PC-9 (cell line): ENCODE results near the gene COX4I2. TPM values are rescaled to one million over a fixed set of nuclear protein-coding genes. Genes with fewer than 3 reads are reported as not detected.
A peak's percentile ranks its signal among the peaks of the same experiment; 100 is the strongest.

ENCODE experiments used
- BruUV-seq: library from RNA; stranded (reverse); fragments of 400-500 nt; replicated peaks from 2 replicates; lab custom pipeline; 2021; lab: Mats Ljungman, UMichigan
- CTCF ChIA-PET: fragments of 300-600 bp; sonication (Branson Sonifier 250); formaldehyde crosslinking; loops from one replicate; lab custom pipeline; 2022; ENCODE audit warnings: antibody characterized with exemption; lab: Charles Lee
- POLR2A ChIA-PET: fragments of 300-600 bp; sonication (Branson Sonifier 250); formaldehyde crosslinking; loops from one replicate; lab custom pipeline; 2022; ENCODE audit warnings: antibody characterized with exemption; ENCODE audit not compliant: unreplicated experiment; lab: Charles Lee
- DNase-seq, 2 experiments: peaks; one replicate each; pipeline versions ENCODE4 v3.0.0 to v3.0.0-alpha.2; 2015 to 2022; ENCODE audit warnings: mixed read lengths in 1 of 2
- H2AFZ ChIP-seq: fragments of 200-600 bp; sonication (generic); 2 replicates; pipeline ENCODE4 v1.8.1; 2017; ENCODE audit warnings: antibody characterized with exemption
- H3F3A ChIP-seq: fragments of 200-600 bp; sonication (generic); 2 replicates; pipeline ENCODE4 v1.8.1; 2017; ENCODE audit warnings: antibody characterized with exemption, mild to moderate bottlenecking, low read depth; ENCODE audit not compliant: insufficient read depth
- H3K27ac ChIP-seq: fragments of 200-600 bp; sonication (generic); 2 replicates; pipeline ENCODE4 v1.6.1; 2016; ENCODE audit warnings: mixed run types
- H3K27me3 ChIP-seq: fragments of 200-600 bp; sonication (generic); 2 replicates; pipeline ENCODE4 v1.6.1; 2016; ENCODE audit warnings: low read depth, mixed run types; ENCODE audit not compliant: insufficient read depth
- H3K36me3 ChIP-seq: fragments of 200-600 bp; sonication (generic); 2 replicates; pipeline ENCODE4 v1.6.1; 2016; ENCODE audit warnings: low read depth, mixed run types
- H3K4me1 ChIP-seq: fragments of 200-600 bp; sonication (generic); replicated peaks from 2 replicates; pipeline ENCODE4 v1.6.1; 2016; ENCODE audit warnings: mixed run types; ENCODE audit not compliant: insufficient read depth
- H3K4me2 ChIP-seq: fragments of 200-600 bp; sonication (generic); 2 replicates; pipeline ENCODE4 v1.6.1; 2017; ENCODE audit warnings: mixed run types
- H3K4me3 ChIP-seq: fragments of 200-600 bp; sonication (generic); 2 replicates; pipeline ENCODE4 v1.6.1; 2016; ENCODE audit warnings: mixed run types
- H3K79me2 ChIP-seq: fragments of 200-600 bp; sonication (generic); 2 replicates; pipeline ENCODE4 v1.6.1; 2017; ENCODE audit warnings: low read depth, mixed run types
- H3K9me2 ChIP-seq: fragments of 200-600 bp; sonication (generic); 2 replicates; pipeline ENCODE4 v1.8.1; 2017; ENCODE audit warnings: mild to moderate bottlenecking; ENCODE audit not compliant: insufficient read depth
- H3K9me3 ChIP-seq: fragments of 200-600 bp; sonication (generic); 2 replicates; pipeline ENCODE4 v1.8.1; 2016; ENCODE audit warnings: low read depth; ENCODE audit not compliant: insufficient read depth
- H4K20me1 ChIP-seq: fragments of 200-600 bp; sonication (generic); 2 replicates; pipeline ENCODE4 v1.8.1; 2017; ENCODE audit not compliant: insufficient read depth
- EZH2 ChIP-seq: fragments of 200-600 bp; sonication (generic); IDR thresholded peaks from 2 replicates; pipeline ENCODE4 v1.8.0; 2017; ENCODE audit warnings: antibody characterized with exemption, low read depth
- intact Hi-C: fragments of 100-400 bp; cut with micrococcal nuclease; formaldehyde crosslinking; loops from one replicate; pipeline ENCODE4 v1.10.0; 2022; ENCODE audit not compliant: unreplicated experiment
- total RNA-seq: library from RNA; stranded (reverse); gene quantifications from 2 replicates; pipeline ENCODE4 v1.2.3, GENCODE V29; 2021
- TF ChIP-seq, protein P1 (sequence below): fragments of 200-600 bp; sonication (generic); conservative IDR thresholded peaks from 2 replicates; pipeline ENCODE4 v1.6.1; 2017; ENCODE audit warnings: mixed run types, antibody characterized with exemption, mild to moderate bottlenecking, moderate library complexity

COX4I2 gene
- total RNA-seq, 1 experiment from 2014 or later = not detected

DNA sequence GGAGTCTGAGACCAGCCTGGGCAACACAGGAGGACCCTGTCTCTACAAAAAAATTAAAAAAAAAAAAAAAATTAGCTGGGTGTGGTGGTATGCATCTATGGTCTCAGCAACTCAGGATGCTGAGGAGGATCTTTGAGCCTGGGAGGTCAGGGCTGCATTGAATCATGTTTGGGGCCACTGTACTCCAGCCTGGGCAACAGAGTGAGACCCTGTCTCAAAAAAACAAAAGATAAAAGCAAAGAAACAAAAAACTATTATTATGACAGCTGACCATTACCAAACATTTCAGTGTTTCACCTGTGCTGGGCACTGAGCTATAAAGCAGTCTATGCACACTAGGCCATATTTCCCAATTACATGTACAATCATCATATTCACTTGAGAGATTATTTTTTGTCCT is 35.7 kb downstream of the COX4I2 start:
- H3K36me3 ChIP-seq = peaks cover 50% of the 10 kb centered on the region

DNA sequence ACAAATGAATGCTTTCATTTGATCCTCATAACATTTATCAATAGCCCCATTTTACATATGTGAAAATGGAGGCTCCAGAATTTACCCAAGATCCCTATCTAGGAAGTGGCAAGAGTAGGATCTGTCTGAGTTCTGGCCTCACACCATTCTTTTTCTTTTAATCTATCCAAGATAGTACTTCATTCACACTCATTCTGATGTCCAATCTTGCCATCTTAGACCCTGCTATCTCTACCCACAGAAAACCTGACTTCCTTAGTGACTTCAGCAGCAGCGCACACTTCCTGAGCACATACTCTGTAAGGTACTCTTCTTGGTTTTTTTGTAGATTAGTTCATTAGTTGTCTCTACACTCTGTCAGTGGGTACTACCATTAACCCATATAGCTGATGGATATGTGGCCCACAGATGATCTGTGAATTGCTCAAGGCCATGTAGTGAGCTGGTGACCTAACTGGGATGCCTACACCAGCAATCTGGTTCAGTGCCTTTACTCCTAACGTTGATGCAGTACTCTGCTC is 36.3 kb downstream of the COX4I2 start:
- TF ChIP-seq EZH2 = no peak
- TF ChIP-seq, protein P1, sequence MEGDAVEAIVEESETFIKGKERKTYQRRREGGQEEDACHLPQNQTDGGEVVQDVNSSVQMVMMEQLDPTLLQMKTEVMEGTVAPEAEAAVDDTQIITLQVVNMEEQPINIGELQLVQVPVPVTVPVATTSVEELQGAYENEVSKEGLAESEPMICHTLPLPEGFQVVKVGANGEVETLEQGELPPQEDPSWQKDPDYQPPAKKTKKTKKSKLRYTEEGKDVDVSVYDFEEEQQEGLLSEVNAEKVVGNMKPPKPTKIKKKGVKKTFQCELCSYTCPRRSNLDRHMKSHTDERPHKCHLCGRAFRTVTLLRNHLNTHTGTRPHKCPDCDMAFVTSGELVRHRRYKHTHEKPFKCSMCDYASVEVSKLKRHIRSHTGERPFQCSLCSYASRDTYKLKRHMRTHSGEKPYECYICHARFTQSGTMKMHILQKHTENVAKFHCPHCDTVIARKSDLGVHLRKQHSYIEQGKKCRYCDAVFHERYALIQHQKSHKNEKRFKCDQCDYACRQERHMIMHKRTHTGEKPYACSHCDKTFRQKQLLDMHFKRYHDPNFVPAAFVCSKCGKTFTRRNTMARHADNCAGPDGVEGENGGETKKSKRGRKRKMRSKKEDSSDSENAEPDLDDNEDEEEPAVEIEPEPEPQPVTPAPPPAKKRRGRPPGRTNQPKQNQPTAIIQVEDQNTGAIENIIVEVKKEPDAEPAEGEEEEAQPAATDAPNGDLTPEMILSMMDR = no peak
- H2AFZ ChIP-seq = no peak overlapping the region
- peaks cover 17% of the 10 kb centered on the region for H3K4me1 ChIP-seq
- intact Hi-C loops = no loop called here
- no peak overlapping the region for H3K4me2 ChIP-seq
- no peaks in the 10 kb centered on the region for H3K9me3 ChIP-seq
- H3K36me3 ChIP-seq = peaks cover 51% of the 10 kb centered on the region
- no peak overlapping the region for H3K4me3 ChIP-seq
- ChIA-PET POLR2A (no interaction called here), CTCF (interaction anchor here (0.6 to 0.9 kb wide), 2 partner anchors 50 to 345 kb away, joined by 4 to 10 read pairs; no protein-coding TSS in a partner anchor)
- no peak for DNase-seq
- no TSS peak for BruUV-seq
- H4K20me1 ChIP-seq = peaks cover 78% of the 10 kb centered on the region
- H3F3A ChIP-seq = peaks cover 69% of the 10 kb centered on the region
- H3K27me3 ChIP-seq = no peaks in the 10 kb centered on the region
- no peaks in the 10 kb centered on the region for H3K9me2 ChIP-seq
- H3K27ac ChIP-seq = no peak overlapping the region
- H3K79me2 ChIP-seq = peaks cover 97% of the 10 kb centered on the region

More for the DNA sequence above, 35.7 kb downstream of the COX4I2 start:
- peaks cover 71% of the 10 kb centered on the region for H3F3A ChIP-seq
- H3K4me2 ChIP-seq = no peak overlapping the region
- peaks cover 97% of the 10 kb centered on the region for H3K79me2 ChIP-seq
- H3K9me3 ChIP-seq = no peaks in the 10 kb centered on the region
- no peak overlapping the region for H3K27ac ChIP-seq
- ChIA-PET POLR2A (no interaction called here), CTCF (interaction anchor here (0.6 to 0.7 kb wide), 4 partner anchors 40 to 346 kb away, joined by 4 to 5 read pairs (median 4); no protein-coding TSS in a partner anchor)
- H4K20me1 ChIP-seq = peaks cover 79% of the 10 kb centered on the region
- DNase-seq = no peak
- no peak overlapping the region for H2AFZ ChIP-seq
- no peaks in the 10 kb centered on the region for H3K9me2 ChIP-seq
- intact Hi-C loops = no loop called here
- no peak overlapping the region for H3K4me3 ChIP-seq
- H3K4me1 ChIP-seq = peaks cover 11% of the 10 kb centered on the region
- no TSS peak for BruUV-seq
- TF ChIP-seq EZH2 = no peak
- TF ChIP-seq, protein P1 = no peak
- no peaks in the 10 kb centered on the region for H3K27me3 ChIP-seq

DNA sequence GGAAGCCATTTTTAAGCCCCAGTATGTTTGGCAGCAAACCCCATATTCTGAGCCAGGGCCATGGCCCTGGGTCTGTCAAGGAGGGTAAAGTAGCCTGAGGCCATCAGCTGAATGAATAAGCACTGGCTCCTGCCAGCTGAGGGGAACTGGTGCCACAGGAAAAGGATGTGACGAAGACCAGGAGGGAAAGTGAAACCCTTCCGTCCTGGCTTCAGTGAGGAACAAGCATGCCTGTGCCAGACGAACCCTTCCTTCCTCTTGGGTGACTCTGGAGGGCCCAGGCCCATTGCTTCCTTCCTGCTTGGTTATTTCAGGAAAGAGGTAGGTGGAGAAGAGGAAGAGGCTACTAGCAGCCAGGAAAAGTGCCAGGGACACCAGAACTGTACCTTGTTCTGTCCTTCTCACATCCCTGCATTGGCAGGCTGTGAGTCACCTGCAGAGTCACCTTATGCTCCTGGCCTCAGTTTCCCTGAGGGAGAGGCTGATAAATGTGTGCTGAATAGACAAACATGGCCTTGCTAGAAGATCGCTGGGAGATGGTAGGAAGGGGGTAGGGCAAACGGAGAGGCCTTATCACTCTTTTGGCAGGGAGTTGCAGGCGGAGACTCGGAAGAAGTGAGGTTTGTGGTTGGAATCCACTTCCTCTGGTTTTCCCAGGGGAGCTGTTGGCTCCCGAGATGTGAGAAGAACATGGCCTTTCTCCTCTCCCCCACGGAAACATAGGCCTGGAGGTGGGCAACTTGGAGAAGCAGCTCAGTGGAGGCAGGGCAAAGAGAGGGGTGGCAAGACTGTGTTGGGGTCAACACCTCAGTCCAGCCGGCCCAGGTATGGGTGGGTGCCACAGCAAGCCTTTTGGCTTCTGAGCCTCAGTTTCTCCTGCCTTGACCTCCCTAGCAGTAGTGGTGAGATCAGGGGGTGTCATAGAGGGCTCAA is 37.4 kb downstream of the COX4I2 start:
- H3K36me3 ChIP-seq = peaks cover 54% of the 10 kb centered on the region
- no peak overlapping the region for H3K4me2 ChIP-seq
- TSS peak; percentile 24 for BruUV-seq
- H3K27me3 ChIP-seq = no peaks in the 10 kb centered on the region
- no peaks in the 10 kb centered on the region for H3K9me2 ChIP-seq
- CTCF ChIA-PET = interaction anchor here (0.9 kb wide), 1 partner anchor 49 kb away, joined by 10 read pairs; no protein-coding TSS in a partner anchor
- peaks cover 76% of the 10 kb centered on the region for H4K20me1 ChIP-seq
- peaks cover 70% of the 10 kb centered on the region for H3F3A ChIP-seq
- no peak overlapping the region for H3K4me3 ChIP-seq
- intact Hi-C loops = no loop called here
- TF ChIP-seq, protein P1 = no peak
- TF ChIP-seq EZH2 = no peak
- H3K27ac ChIP-seq = peak overlapping the region; percentile 24; the same call in 1 of the 2 replicates
- no peaks in the 10 kb centered on the region for H3K9me3 ChIP-seq
- peaks cover 97% of the 10 kb centered on the region for H3K79me2 ChIP-seq
- H3K4me1 ChIP-seq = peaks cover 27% of the 10 kb centered on the region
- no peak overlapping the region for H2AFZ ChIP-seq
- peak in 1 of 2 experiments; percentile 53 for DNase-seq
- POLR2A ChIA-PET = no interaction called here
